K562 (cell line): ENCODE results near the gene SUB1. TPM values are rescaled to one million over a fixed set of nuclear protein-coding genes. Genes with fewer than 3 reads are reported as not detected.
A peak's percentile ranks its signal among the peaks of the same experiment; 100 is the strongest.

Source experiments
- E2F4 ChIP-seq: sonication (generic); formaldehyde crosslinking; IDR thresholded peaks from 2 replicates; pipeline ENCODE4 v1.8.0; 2022; ENCODE audit warnings: mild to moderate bottlenecking, low read depth, missing genetic modification reagents
- MGA ChIP-seq: fragments of 450-650 bp; IDR thresholded peaks from 2 replicates; pipeline ENCODE4 v1.6.1; 2016; ENCODE audit warnings: mild to moderate bottlenecking, moderate library complexity
- NR1H2 ChIP-seq: sonication (generic); formaldehyde crosslinking; IDR thresholded peaks from 2 replicates; pipeline ENCODE4 v1.4.0; 2020; ENCODE audit warnings: mild to moderate bottlenecking, missing genetic modification reagents
- VEZF1 ChIP-seq: fragments of 200-800 bp; sonication (Bioruptor generic); IDR thresholded peaks from 2 replicates; pipeline ENCODE4 v1.6.1; 2017; ENCODE audit warnings: missing genetic modification characterization, missing compliant biosample characterization
- ZBTB11 ChIP-seq, 3 experiments: fragments of 200-800 bp in 1 of 3; fragments of 250-450 bp in 1 of 3; fragments of 450-650 bp in 1 of 3; sonication (Bioruptor Pico) in 1 of 3; sonication (Bioruptor generic) in 1 of 3; formaldehyde crosslinking in 1 of 3; IDR thresholded peaks; 2 replicates each; pipeline versions ENCODE4 v1.6.1 to v1.8.0; 2016 to 2022; ENCODE audit warnings: mild to moderate bottlenecking in 2 of 3, missing genetic modification characterization in 2 of 3, missing compliant biosample characterization in 1 of 3, moderate library complexity in 1 of 3
- ZFX ChIP-seq: sonication (generic); formaldehyde crosslinking; IDR thresholded peaks from 2 replicates; pipeline ENCODE4 v1.8.0; 2022; ENCODE audit warnings: mild to moderate bottlenecking, missing genetic modification reagents, moderate library complexity
- ZNF133 ChIP-seq: fragments of 250-450 bp; sonication (Bioruptor Pico); IDR thresholded peaks from 2 replicates; pipeline ENCODE4 v1.4.0; 2020; ENCODE audit warnings: mild to moderate bottlenecking
- ZNF316 ChIP-seq: fragments of 450-650 bp; IDR thresholded peaks from 2 replicates; pipeline ENCODE4 v1.6.1; 2016
- polyA plus RNA-seq, 8 experiments: library from polyadenylated mRNA; depleted of rRNA in 4 of 8; stranded (reverse) in 5 of 8; unstranded in 3 of 8; fragments of >200 nt; fragmentation: Nextera tagmentation in 2 of 8; fragmentation: Illumina TruSeq in 1 of 8; extraction: Ambion mirVana in 2 of 8; extraction: Trizol in 1 of 8; gene quantifications; 2 replicates each; pipeline versions ENCODE4 v1.2.1 to v1.2.3, GENCODE V29; 2011 to 2014; ENCODE audit warnings: inconsistent platforms in 1 of 8, missing spikeins in 1 of 8
- total RNA-seq, 7 experiments: library from RNA; depleted of rRNA in 6 of 7; stranded (reverse); fragments of >200 nt in 6 of 7; fragmentation: Illumina TruSeq in 2 of 7; extraction: Trizol in 2 of 7; gene quantifications; 2 replicates each; pipeline versions ENCODE4 v1.2.1 to v1.2.3, GENCODE V29; 2011 to 2021; ENCODE audit warnings: low replicate concordance in 1 of 7

Gene SUB1
- total and polyA plus RNA-seq, 9 of the 15 experiments (the other 6 are each of a cell fraction or from before 2014, with no cell fraction given) = 336 to 1,031 (median 700) TPM

- peak; percentile 51 for TF ChIP-seq MGA
- TF ChIP-seq ZNF316 = peak; percentile 44
- TF ChIP-seq VEZF1 (CRISPR knock-in tag) = peak; percentile 97
- TF ChIP-seq NR1H2 (CRISPR knock-in tag) = no peak
- peak; percentile 94 for TF ChIP-seq ZFX (CRISPR knock-in tag)
- peak; percentile 46; the same call in 1 of the 2 replicates for TF ChIP-seq E2F4 (CRISPR knock-in tag)
- peak in 2 of 3 experiments; percentile 40 to 70; a peak in 3 of 6 replicates for TF ChIP-seq ZBTB11 (CRISPR knock-in tag; IDR thresholded peaks at IDR 0.05)
- no peak for TF ChIP-seq ZNF133 (CRISPR knock-in tag)
Measured at GRCh38 chr5:32585446-32586275, at the start of gene SUB1 (continued).
